Heart left ventricle (tissue), 13 donors: Measurements from ENCODE around the gene TMEM272.

Experiments used
- POLR2A ChIP-seq, 2 donors: fragments of 450-650 bp; IDR thresholded peaks; one replicate each; pipeline ENCODE4 v1.6.1; 2017; ENCODE audit warnings: antibody characterized with exemption in 2 of 2, mild to moderate bottlenecking in 2 of 2, moderate library complexity in 2 of 2
- TF ChIP-seq, protein P1 (sequence below), 12 donors: fragments of 200-600 bp; sonication (generic) in 4 of 12; IDR thresholded peaks; one replicate each; pipeline versions ENCODE4 v1.5.0 to v1.8.0; 2018 to 2022; ENCODE audit warnings: antibody characterized with exemption in 12 of 12, mild to moderate bottlenecking in 5 of 12
- donor health status: ischemic (EF 13 %, LVEDD 7.1; RV severe dilation, severe dysfunction).
- donor health status: DM: no; HTN: yes; CAD: no.
- donor health status: DM: no; HTN: no; CAD: no.
- donor health status: ischemic (EF 25% LVEDD 6.9; RV normal size, moderate dysfunction).
- donor health status: ischemic (EF 25% LVEDD 5.7; RV mildly dilated, moderate dysfunction).
- donor health status: ischemic (EF 35%, LVEDD 5.7; RV mildly dilated, moderate dysfunction).
- donor health status: nonischemic (EF 11% LVEDD 7.7; RV severe dilation, severe dysfunction).
- donor health status: DM: yes; HTN: yes; CAD: no.
- donor health status: PGD.
- donor health status: ischemic (EF 29% LVEDD 5.4; RV normal size, mild dysfunction).
- donor health status: nonischemic (EF 23%, LVEDD 6.1; RV moderate dilation, normal function).

DNA sequence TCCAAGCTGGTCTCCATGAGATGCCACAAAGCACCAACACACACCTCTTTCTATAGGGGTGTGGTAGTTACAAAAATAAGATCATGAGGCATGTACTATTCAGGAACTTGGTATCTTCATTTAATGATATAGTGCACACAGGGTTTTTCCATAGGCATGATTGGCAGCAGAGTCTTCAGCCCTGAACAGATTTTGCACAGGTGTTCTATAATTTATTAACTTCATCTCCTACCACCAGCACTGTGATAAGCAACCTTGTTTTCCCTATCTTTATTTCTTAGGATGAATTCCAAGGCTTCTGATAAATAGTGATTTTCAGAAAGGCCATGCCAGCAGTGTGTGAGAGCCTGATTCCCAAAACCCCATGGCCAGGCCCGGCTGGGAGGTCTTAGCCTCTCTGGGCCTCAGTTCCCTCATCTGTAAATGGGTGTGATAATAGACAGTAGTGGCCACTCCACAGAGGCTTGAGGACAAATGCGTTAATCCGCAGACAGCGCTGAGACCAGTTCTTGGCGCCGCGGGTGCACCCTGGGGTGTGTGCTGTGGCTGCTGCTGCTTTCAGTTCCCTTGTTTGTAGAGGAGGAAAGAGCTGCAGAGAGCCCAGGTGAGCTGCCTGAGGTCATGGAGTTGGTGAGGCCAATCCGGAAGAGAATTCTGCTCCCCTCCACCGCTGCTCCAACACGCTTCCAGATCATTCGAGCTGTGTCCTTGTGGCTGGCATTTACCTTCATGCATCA lies 74.1 kb downstream of the TMEM272 start:
- TF ChIP-seq, protein P1, sequence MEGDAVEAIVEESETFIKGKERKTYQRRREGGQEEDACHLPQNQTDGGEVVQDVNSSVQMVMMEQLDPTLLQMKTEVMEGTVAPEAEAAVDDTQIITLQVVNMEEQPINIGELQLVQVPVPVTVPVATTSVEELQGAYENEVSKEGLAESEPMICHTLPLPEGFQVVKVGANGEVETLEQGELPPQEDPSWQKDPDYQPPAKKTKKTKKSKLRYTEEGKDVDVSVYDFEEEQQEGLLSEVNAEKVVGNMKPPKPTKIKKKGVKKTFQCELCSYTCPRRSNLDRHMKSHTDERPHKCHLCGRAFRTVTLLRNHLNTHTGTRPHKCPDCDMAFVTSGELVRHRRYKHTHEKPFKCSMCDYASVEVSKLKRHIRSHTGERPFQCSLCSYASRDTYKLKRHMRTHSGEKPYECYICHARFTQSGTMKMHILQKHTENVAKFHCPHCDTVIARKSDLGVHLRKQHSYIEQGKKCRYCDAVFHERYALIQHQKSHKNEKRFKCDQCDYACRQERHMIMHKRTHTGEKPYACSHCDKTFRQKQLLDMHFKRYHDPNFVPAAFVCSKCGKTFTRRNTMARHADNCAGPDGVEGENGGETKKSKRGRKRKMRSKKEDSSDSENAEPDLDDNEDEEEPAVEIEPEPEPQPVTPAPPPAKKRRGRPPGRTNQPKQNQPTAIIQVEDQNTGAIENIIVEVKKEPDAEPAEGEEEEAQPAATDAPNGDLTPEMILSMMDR (IDR thresholded peaks at IDR 0.05): no peak
- TF ChIP-seq POLR2A (IDR thresholded peaks at IDR 0.05): no peak
